ENCODE results near the gene ARNT2. TPM values are rescaled to one million over a fixed set of nuclear protein-coding genes. Genes with fewer than 3 reads are reported as not detected.

Gene ARNT2
- total and polyA plus RNA-seq, 4 donors = 2.0 to 12.2 (median 5.5) TPM

DNA sequence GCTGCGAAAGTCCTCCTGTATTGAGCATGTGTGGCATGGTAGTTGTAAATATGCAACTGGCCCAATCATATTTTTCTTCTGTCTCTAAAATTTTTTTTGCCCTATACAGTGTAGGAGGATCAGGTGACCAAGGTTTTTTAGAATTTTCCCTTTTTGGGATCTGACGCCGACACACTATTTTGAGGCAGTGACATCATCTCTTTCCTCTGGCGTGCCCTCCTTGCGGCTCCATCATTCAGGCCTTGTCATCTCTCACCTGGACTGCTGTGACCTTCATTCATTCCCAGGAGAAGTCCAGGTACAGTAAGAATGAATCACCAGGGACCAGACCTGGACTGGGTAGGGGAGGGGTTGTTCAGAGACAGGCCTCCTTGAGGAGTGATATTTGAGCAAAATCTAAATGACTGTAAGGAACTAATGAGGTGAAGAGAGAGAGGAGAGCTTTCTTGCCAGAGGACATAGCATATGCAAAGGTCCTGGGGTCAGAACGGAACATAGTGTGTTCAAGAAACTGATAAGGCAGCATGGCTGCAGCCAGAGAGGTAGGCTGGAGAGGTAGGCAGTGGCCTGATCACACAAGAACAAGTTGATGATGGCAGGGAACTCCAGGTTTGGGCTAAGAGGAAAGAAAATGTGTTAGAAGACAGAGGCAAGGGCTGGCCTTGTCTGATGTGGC is 38.7 kb downstream of the ARNT2 start:
- H3K9ac ChIP-seq (ENCODE audit: insufficient read depth in 1 of 2, low read length in 2 of 2) = no peak overlapping the region
- TF ChIP-seq, protein P1, sequence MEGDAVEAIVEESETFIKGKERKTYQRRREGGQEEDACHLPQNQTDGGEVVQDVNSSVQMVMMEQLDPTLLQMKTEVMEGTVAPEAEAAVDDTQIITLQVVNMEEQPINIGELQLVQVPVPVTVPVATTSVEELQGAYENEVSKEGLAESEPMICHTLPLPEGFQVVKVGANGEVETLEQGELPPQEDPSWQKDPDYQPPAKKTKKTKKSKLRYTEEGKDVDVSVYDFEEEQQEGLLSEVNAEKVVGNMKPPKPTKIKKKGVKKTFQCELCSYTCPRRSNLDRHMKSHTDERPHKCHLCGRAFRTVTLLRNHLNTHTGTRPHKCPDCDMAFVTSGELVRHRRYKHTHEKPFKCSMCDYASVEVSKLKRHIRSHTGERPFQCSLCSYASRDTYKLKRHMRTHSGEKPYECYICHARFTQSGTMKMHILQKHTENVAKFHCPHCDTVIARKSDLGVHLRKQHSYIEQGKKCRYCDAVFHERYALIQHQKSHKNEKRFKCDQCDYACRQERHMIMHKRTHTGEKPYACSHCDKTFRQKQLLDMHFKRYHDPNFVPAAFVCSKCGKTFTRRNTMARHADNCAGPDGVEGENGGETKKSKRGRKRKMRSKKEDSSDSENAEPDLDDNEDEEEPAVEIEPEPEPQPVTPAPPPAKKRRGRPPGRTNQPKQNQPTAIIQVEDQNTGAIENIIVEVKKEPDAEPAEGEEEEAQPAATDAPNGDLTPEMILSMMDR (IDR thresholded peaks at IDR 0.05; ENCODE audit: control extremely low read depth, extremely low read depth) = no peak

DNA sequence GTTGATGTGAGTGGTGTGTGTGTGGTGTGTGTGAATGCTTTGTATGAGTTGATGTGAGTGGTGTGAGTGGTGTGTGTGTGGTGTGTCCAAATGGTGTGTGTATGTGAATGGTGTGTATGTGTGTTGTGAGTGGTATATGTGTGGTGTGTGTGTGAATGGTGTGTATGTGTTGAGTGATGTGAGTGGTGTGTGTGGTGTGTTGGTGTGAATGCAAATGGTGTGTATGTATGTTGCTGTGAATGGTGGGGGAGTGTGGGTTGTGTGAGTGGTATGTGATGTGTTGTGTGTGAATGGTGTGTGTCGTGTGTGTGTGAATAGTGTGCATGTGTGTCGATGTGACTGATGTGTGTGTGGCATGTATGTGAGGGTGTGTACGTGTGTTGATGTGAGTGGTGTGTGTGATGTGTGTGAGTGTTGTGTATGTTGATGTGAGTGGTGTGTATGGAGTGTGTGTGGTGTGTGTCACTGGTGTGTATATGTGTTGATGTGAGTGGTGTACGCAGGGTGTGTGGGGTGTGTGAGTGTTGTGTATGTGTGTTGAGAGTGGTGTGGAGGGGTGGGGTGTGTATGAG is 40.6 kb downstream of the ARNT2 start:
- ATAC-seq (ENCODE audit: insufficient read depth, low FRiP score) (no peak), DNase-seq (no peak)
- TF ChIP-seq, protein P1 (IDR thresholded peaks at IDR 0.05; ENCODE audit: control extremely low read depth, extremely low read depth) = no peak
- 96 to 97% methylated on average over 4 of the region's 4 CpGs for WGBS, 2 donors
- H3K9ac ChIP-seq (ENCODE audit: insufficient read depth in 1 of 2, low read length in 2 of 2) = no peak overlapping the region
- H3K36me3 ChIP-seq (ENCODE audit: control insufficient read depth in 4 of 4, insufficient read depth in 4 of 4, low read length in 4 of 4) = no peaks in the 10 kb centered on the region
- H3K9me3 ChIP-seq (ENCODE audit: control insufficient read depth in 4 of 4, insufficient read depth in 3 of 4, low read length in 3 of 4) = peaks cover 0 to 3% (median 0%) of the 10 kb centered on the region in 4 donors
- H3K27ac ChIP-seq (ENCODE audit: low read depth in 1 of 2, low read length in 1 of 2) = no peak overlapping the region
- H3K4me1 ChIP-seq (ENCODE audit: control insufficient read depth in 5 of 5, insufficient read depth in 5 of 5, low read length in 5 of 5) = peaks cover 0 to 21% (median 3%) of the 10 kb centered on the region in 5 donors
- H3K27me3 ChIP-seq (ENCODE audit: control insufficient read depth in 3 of 3, insufficient read depth in 3 of 3, low read length in 2 of 3) = no peaks in the 10 kb centered on the region
- no peak overlapping the region for H3K4me3 ChIP-seq

More for the DNA sequence above, 38.7 kb downstream of the ARNT2 start:
- Histone ChIP-seq H3K4me3 (no peak overlapping the region), H3K4me1 (ENCODE audit: control insufficient read depth in 5 of 5, insufficient read depth in 5 of 5, low read length in 5 of 5) (peaks cover 0 to 19% (median 3%) of the 10 kb centered on the region in 5 donors), H3K9me3 (ENCODE audit: control insufficient read depth in 4 of 4, insufficient read depth in 3 of 4, low read length in 3 of 4) (peaks cover 0 to 3% (median 0%) of the 10 kb centered on the region in 4 donors), H3K36me3 (ENCODE audit: control insufficient read depth in 4 of 4, insufficient read depth in 4 of 4, low read length in 4 of 4) (no peaks in the 10 kb centered on the region), H3K27ac (ENCODE audit: low read depth in 1 of 2, low read length in 1 of 2) (no peak overlapping the region), H3K27me3 (ENCODE audit: control insufficient read depth in 3 of 3, insufficient read depth in 3 of 3, low read length in 2 of 3) (no peaks in the 10 kb centered on the region)
- WGBS, 2 donors = 94 to 97% methylated on average over 6 of the region's 6 CpGs
- no peak for DNase-seq
- ATAC-seq (ENCODE audit: insufficient read depth, low FRiP score) = no peak

DNA sequence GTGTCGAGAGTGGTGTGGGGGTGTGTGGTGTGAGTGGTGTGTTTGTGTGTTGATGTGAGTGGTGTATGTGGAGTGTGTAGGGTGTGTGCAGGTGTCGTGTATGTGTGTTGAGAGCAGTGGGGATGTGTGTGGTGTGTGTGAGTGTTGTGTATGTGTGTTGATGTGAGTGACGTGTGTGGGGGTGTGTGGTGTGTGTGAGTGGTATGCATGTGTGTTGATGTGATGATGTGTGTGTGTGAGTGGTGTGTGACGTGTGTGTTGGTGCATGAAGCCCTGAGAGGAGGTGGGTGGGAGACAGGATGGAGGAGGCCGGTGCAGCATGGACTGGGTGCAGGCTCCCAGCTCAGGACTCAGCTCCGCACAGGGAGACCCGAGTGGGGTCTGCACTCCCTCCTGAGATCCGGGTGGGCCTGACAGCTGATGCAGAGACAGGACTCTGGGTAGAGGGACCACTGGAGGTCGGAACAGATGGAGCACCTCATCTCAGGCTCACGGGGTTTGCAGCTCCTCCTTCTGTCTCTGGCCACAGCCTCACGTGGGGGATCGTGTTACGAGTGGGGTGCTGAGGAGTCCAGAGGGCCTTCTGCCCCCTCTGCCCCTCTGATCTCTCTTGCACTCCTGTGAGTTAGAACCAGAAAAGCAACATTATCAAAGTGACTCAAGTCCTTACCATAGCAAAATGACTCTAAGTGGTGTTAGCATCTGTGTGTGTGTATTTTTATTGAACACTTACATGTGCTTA is 41.3 kb downstream of the ARNT2 start:
- Histone ChIP-seq H3K9me3 (ENCODE audit: control insufficient read depth in 4 of 4, insufficient read depth in 3 of 4, low read length in 3 of 4) (peaks cover 0 to 1% (median 0%) of the 10 kb centered on the region in 4 donors), H3K36me3 (ENCODE audit: control insufficient read depth in 4 of 4, insufficient read depth in 4 of 4, low read length in 4 of 4) (no peaks in the 10 kb centered on the region), H3K9ac (ENCODE audit: insufficient read depth in 1 of 2, low read length in 2 of 2) (no peak overlapping the region), H3K4me1 (ENCODE audit: control insufficient read depth in 5 of 5, insufficient read depth in 5 of 5, low read length in 5 of 5) (peaks cover 0 to 21% (median 2%) of the 10 kb centered on the region in 5 donors), H3K27ac (ENCODE audit: low read depth in 1 of 2, low read length in 1 of 2) (no peak overlapping the region), H3K4me3 (no peak overlapping the region), H3K27me3 (ENCODE audit: control insufficient read depth in 3 of 3, insufficient read depth in 3 of 3, low read length in 2 of 3) (no peaks in the 10 kb centered on the region)
- ATAC-seq (ENCODE audit: insufficient read depth, low FRiP score) = no peak
- WGBS, 2 donors = 86 to 92% methylated on average over 13 of the region's 13 CpGs
- no peak for DNase-seq
- TF ChIP-seq, protein P1 (IDR thresholded peaks at IDR 0.05; ENCODE audit: control extremely low read depth, extremely low read depth) = no peak
